Left kidney (tissue), 2 donors: ENCODE measurements around the gene SPG11. TPM values are rescaled to one million over a fixed set of nuclear protein-coding genes. Genes with fewer than 3 reads are reported as not detected.
A peak's percentile ranks its signal among the peaks of the same experiment; 100 is the strongest.
"Not testable (repeated sequence)": the region's sequence is repeated elsewhere in the genome, so short reads cannot be mapped to it uniquely, and the experiment has no call there.

Experiments used
- DNase-seq: peaks from one replicate; pipeline ENCODE4 v3.0.0-alpha.2; 2013
- polyA plus RNA-seq: library from polyadenylated mRNA; unstranded; fragments of 120-200 nt; gene quantifications from one replicate; pipeline ENCODE4 v1.2.1, GENCODE V29; 2013; ENCODE audit not compliant: insufficient read length

SPG11 gene
- polyA plus RNA-seq, 1 donor: 102 TPM

GRCh38 chr15:44676676-44677075, 13.2 kb upstream of the SPG11 start:
- no peak for DNase-seq

DNA sequence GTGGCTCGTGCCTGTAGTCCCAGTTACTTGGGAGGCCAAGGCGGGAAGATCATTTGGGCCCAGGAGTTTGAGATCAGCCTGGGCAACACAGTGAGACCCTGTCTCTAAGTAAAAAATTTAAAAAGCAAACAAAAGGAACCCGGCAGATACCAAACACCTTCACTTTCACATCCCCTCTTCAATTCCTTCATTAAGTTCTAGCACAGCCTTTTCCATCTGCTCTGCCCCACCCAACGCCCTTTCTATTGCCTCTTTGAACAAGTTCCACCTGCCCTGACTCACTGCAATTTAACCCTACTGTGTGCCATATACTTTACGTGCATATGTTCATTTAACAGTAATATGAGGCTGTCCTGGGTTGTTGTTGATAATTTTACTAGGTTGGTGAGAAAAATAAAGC, 12.4 kb upstream of the SPG11 start:
- DNase-seq: no peak

- no peak for DNase-seq
Measured at GRCh38 chr15:44673639-44674038, 10.2 kb upstream of the SPG11 start.

DNA sequence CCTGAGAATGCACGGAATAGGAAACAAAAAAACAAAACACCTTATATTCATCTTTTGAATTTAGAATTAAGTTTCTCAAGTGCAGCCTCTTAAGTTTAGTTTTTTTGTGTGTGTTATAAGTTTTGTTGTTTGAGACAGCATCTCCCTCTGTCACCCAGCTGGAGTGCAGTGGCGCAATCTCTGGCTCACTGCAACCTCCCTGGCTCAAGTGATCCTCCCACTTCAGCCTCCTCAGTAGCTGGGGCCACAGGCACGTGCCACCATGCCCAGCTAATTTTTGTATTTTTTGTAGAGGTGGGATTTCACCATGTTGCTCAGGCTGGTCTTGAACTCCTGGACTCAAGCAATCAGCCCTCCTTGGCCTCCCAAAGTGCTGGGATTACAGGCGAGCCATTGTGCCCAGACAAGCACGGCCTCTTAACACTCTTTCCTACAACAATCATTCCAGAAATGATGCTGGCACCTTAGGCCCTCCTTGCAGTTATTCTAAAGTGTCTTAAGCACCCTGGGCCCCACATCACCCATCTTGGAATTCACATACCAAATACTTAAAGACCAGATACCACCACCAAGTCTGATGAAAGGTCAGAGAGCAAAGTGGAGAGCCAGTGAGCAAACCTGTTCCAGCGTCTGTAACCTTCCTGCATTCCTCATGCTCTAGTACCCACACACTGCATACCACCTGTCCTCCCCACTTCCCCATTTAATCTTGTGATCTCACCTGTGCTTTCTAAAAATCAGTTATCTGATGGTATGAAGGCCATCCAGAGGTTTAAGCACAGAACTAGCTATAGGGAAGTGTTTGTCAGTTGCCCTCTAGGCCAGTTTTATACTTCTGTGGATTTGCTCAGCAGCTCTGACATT, 6.9 kb upstream of the SPG11 start:
- DNase-seq: no peak

GRCh38 chr15:44668921-44669320, 5.5 kb upstream of the SPG11 start:
- no peak for DNase-seq

- no peak for DNase-seq
Measured at GRCh38 chr15:44667039-44667360, 3.5 kb upstream of the SPG11 start.

DNA sequence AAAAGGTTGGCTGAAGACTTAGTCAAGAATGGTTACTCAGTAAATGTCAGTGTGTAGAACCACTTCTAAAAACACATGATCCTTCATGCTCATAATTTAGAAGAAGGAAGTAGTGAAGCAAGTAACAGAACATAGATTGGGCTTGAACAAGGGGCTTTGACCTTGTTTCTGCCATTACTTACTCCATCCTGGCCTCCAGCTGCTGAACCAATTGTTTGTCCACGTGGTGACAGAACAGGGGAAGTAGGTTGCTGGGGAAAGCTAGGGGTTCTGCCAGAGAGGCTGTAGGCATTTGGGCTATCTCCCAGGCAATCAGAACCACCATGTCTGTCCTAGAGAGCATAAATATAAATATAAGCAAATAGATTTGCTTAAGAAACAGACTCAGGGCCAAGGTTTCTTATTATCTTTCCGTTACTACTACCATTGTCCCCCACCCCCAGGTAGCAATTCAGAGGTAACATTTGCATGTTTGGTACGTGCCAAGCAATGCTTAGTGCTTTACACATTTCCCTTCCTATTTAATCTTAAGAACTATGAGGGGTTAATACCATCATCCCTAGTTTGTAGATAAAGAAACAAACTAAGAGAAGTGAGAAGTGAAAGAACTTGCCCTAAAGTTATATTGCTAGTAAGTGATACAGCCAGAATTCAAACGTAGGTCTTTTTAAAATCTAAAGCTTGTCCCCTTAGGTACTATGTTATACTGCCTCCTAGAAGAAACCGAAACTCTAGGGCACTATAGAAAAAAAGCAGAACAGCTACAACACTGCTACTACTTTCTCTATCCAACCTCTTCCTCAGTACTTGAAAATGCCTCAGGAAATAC, 3.0 kb upstream of the SPG11 start:
- no peak for DNase-seq

DNA sequence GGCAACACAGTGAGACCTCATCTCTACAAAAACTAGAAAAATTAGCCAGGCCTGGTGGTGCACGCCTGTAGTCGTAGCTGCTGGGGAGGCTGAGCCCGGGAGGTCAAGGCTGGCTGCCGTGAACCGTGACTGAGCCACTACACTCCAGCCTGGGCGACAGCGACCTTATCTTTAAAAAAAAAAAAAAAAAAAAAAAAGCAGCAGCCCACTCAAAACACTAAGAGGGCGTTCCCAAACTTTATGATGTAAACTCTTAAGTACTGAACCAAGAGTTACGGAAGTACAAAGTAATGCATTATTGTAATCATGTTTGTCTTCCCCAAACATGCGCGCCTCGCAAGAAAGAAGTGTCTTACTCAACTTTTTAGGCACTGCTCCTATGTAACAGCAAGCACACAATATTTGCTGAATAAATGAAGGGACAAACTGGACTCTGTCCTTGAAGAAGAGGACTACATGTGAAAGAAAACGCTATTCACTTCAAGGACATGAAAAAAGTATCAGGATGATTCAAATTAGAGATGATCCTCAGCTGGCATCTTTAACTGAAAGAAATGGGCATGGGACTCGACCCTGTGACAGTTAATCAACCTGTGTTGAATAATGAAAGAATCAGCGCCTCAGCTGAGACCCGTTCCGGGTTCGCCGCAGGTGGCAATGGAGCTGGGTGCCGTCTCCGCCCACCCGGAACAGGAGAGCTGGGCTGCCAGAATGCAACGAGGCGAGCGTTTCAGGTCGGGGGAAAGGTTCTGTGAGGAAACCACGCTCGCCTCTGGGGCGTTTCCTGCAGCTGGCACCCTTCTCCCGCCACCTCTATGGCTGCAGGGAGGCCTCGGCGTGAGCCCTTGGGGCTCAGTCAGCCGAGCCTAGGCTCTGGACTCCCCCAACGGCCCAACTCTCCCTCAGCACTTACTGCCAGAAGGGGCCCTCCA, 718 bp downstream of the SPG11 start:
- DNase-seq: peak; percentile 19

DNA sequence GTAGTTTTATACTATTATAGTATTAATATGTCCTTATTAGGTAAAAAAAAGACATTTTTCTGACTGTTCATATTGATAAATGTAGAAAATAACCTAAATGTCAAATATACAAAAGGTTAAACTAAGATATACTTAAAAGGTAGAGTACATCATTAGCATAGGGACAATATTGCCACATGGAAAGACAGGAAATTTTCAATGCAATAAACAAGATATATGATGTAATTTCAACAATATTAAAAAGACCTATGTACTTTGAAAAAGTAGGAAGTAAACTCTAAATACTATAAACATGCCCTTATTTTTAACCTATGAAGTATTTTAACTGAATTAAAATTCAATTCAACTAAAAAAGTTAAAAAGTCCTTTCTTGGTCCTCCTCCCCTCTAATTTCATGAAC, 1.9 kb downstream of the SPG11 start:
- DNase-seq: no peak

- DNase-seq: no peak
Measured at GRCh38 chr15:44659056-44659455, 4.4 kb downstream of the SPG11 start.

GRCh38 chr15:44657378-44657777, 6.1 kb downstream of the SPG11 start:
- DNase-seq: no peak

GRCh38 chr15:44656913-44657312, 6.5 kb downstream of the SPG11 start:
- no peak for DNase-seq

DNA sequence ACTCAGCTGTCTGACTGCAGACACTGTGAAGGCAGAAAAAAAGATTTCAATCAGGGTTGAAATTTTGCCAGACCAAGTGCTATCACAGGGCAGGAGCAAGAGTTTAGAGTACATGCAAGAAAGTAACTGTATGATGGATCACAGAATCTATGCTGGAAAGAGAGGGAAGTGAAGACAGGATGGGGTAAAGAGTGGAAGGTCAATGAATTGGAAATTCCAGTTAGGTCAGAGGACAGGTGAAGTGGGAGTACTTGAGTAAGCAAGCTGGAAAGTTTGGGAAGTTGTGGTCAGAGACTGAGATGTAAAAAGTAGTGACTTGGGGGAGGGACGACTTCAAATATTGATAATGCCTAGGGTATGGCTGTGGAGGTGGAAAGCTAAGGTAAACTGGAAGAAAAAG, 7.2 kb downstream of the SPG11 start:
- no peak for DNase-seq

DNA sequence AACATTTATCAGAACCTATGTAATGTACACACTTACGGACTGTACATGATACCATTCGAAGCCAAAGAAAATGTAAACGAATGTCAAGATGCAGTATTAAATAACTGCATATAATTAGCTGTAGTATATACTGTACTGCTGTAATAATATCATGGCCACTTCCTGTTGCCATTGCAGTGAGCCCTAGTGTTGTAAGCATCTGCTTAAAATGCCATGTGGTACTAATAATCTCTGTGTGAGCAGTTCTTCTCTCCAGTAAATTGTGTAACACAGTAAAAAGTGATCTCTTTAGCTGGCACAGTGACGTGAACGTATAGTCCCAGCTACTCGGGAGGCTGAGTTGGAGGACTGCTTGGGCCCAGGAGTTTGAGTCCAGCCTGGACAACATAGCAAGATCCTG, 8.6 kb downstream of the SPG11 start:
- no peak for DNase-seq

DNA sequence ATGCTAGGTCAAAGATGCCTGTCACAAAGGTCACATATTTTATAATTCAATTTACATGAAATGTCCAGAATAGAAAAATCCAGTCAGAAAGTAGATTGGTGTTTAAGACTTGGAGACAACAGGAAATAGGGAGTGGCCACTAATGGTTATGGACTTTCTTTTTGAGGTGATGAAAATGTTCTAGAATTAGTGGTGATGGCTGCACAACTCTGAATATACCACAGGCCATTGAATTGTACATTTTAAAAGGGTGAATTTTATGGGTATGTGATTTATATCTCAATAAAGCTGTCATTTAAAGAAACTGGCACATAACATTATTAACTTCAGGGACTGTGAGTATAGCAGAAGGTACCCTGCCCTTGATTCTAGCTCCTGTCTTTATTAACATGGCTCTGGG, 15.8 kb downstream of the SPG11 start:
- no peak for DNase-seq

DNA sequence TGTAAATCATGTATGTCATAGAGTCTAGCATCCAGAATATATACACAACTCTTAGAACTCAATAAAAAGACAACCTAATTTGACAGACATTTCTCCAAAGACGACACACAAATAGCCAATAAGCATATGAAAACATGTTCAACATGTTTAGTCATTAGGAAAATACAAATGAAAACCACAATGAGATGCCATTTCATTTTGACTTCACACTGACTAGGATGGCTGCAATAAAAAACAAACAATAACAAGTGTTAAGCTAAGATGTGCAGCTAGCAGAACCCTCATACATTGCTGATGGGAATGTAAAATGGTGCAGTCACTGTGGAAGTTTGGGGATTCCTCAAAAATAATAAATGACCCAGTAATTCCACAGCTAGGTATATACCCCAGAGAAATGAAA, 16.4 kb downstream of the SPG11 start:
- DNase-seq: no peak

DNA sequence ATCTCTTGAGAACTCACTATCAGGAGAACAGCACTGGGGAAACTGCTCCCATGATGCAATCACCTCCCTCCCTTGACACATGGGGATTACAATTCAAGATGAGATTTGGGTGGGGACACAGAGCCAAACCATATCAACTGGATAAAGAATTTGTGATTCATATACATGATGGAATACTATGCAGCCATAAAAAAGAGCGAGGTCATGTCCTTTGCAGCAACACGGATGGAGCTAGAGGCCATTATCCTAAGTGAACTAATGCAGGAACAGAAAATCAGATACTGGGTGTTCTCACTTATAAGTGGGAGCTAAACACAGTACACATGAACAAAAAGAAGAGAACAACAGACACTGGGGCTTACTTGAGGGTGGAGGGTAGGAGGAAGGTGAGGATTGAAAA, 17.0 kb downstream of the SPG11 start:
- no peak for DNase-seq

GRCh38 chr15:44641651-44642050, 21.8 kb downstream of the SPG11 start:
- DNase-seq: no peak

DNA sequence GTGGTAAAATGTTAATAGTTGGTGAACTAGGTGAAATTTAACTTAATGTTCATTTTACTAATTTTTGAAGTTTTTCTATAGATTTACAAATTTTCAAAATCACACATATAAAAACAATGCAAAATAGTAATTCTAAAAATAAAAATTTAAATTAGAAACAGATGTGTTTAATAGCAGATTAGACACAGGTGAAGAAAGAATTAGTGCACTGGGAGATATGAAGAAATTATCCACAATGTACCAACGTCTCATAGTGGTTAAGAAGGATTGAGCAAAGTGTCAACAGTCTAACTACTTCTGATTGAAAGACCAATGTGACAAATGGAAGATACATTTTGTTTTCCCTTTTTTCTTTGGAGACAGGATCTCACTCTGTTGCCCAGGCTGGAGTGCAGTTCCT, 26.5 kb downstream of the SPG11 start:
- DNase-seq: no peak

DNA sequence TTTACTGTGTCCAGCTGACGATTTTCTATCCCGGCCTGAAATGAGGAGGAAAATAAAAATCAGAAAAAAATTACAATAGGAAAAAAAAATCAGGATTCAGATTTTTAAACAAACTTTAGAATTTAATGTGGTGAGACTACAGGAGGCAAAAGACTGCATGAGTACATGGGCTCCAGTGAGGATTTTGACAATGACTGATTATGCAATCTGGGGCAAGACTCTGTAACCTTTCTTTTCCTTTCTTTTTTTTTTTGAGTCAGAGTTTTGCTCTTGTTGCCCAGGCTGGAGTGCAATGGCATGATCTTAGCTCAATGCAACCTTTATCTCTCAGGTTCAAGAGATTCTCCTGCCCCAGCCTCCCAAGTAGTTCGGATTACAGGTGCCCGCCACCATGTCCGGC, 29.9 kb downstream of the SPG11 start:
- no peak for DNase-seq

GRCh38 chr15:44625286-44625685, 38.2 kb downstream of the SPG11 start:
- DNase-seq: not testable (repeated sequence)

- no peak for DNase-seq
Measured at GRCh38 chr15:44623178-44623577, 40.3 kb downstream of the SPG11 start.

DNA sequence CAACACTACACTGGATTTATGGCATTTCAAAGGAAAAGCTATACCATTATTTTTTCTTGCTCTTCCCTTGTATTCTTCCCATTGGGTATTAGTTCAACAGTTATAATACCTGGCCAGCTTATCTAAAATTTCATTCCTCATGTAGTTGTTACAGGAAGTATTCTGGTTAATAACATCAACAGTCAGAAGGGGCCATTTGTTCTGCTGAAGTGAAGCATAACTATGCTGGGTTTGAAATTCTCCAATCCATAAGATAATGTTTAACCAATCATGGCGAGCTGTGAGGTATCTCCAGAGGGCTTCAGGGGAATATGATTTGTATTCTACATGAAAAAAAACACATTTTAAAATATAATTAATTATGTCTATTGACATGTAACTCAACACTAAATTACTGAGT, 43.4 kb downstream of the SPG11 start:
- DNase-seq: peak; percentile 0
